Measurements from ENCODE around the gene PLA2G15. TPM values are rescaled to one million over a fixed set of nuclear protein-coding genes. Genes with fewer than 3 reads are reported as not detected.

PLA2G15 gene
- total and polyA plus RNA-seq, 2 donors, result 8.4 to 13.1 TPM

- 96% methylated on average over 4 of the region's 4 CpGs for WGBS
- Histone ChIP-seq H3K27ac (ENCODE audit: low read depth in 1 of 2, low read length in 1 of 2) (no peak overlapping the region), H3K4me3 (ENCODE audit: low read length in 2 of 2) (no peak overlapping the region), H3K27me3 (ENCODE audit: control insufficient read depth in 2 of 2, insufficient read depth in 1 of 2, low read length in 1 of 2) (no peaks in the 10 kb centered on the region), H3K4me1 (ENCODE audit: control insufficient read depth in 2 of 2, insufficient read depth in 2 of 2, low read length in 2 of 2) (peaks cover 50 to 83% of the 10 kb centered on the region in 2 donors), H3K9me3 (ENCODE audit: control insufficient read depth in 2 of 2, insufficient read depth in 1 of 2, low read length in 1 of 2) (peaks cover 0 to 6% of the 10 kb centered on the region in 2 donors), H3K36me3 (ENCODE audit: control insufficient read depth in 2 of 2, insufficient read depth in 2 of 2, low read length in 1 of 2) (peaks cover 52 to 70% of the 10 kb centered on the region in 2 donors)
- DNase-seq (ENCODE audit: low read depth in 6 of 9, low spot score in 9 of 9), result no peak
Observed at GRCh38 chr16:68253721-68254120, 8.5 kb downstream of the PLA2G15 start.

- 97% methylated on average over 18 of the region's 18 CpGs for WGBS
- H3K4me1 ChIP-seq (ENCODE audit: control insufficient read depth in 2 of 2, insufficient read depth in 2 of 2, low read length in 2 of 2), result peaks cover 66 to 97% of the 10 kb centered on the region in 2 donors
- H3K36me3 ChIP-seq (ENCODE audit: control insufficient read depth in 2 of 2, insufficient read depth in 2 of 2, low read length in 1 of 2), result peaks cover 53 to 68% of the 10 kb centered on the region in 2 donors
- H3K27me3 ChIP-seq (ENCODE audit: control insufficient read depth in 2 of 2, insufficient read depth in 1 of 2, low read length in 1 of 2), result no peaks in the 10 kb centered on the region
- H3K9me3 ChIP-seq (ENCODE audit: control insufficient read depth in 2 of 2, insufficient read depth in 1 of 2, low read length in 1 of 2), result peaks cover 1 to 9% of the 10 kb centered on the region in 2 donors
- H3K27ac ChIP-seq (ENCODE audit: low read depth in 1 of 2, low read length in 1 of 2), result peak overlapping the region in 1 of 2 donors; percentile 53
- H3K4me3 ChIP-seq (ENCODE audit: low read length in 2 of 2), result no peak overlapping the region
- DNase-seq (ENCODE audit: low read depth in 6 of 9, low spot score in 9 of 9), result no peak
Observed at GRCh38 chr16:68255712-68256111, 10.5 kb downstream of the PLA2G15 start.

- Histone ChIP-seq H3K36me3 (ENCODE audit: control insufficient read depth in 2 of 2, insufficient read depth in 2 of 2, low read length in 1 of 2) (peaks cover 50 to 63% of the 10 kb centered on the region in 2 donors), H3K9me3 (ENCODE audit: control insufficient read depth in 2 of 2, insufficient read depth in 1 of 2, low read length in 1 of 2) (peaks cover 1 to 9% of the 10 kb centered on the region in 2 donors), H3K27me3 (ENCODE audit: control insufficient read depth in 2 of 2, insufficient read depth in 1 of 2, low read length in 1 of 2) (no peaks in the 10 kb centered on the region), H3K4me3 (ENCODE audit: low read length in 2 of 2) (peak overlapping the region; percentile 9 to 18), H3K27ac (ENCODE audit: low read depth in 1 of 2, low read length in 1 of 2) (peak overlapping the region; percentile 92 to 100), H3K4me1 (ENCODE audit: control insufficient read depth in 2 of 2, insufficient read depth in 2 of 2, low read length in 2 of 2) (peaks cover 62 to 97% of the 10 kb centered on the region in 2 donors)
- WGBS, result 16% methylated on average over 6 of the region's 6 CpGs
- peak in 7 of 9 donors; percentile 73 to 95 (median 89) for DNase-seq (ENCODE audit: low read depth in 6 of 9, low spot score in 9 of 9)
Observed at GRCh38 chr16:68257251-68257905, 12.2 kb downstream of the PLA2G15 start.

- H3K9me3 ChIP-seq (ENCODE audit: control insufficient read depth in 2 of 2, insufficient read depth in 1 of 2, low read length in 1 of 2), result peaks cover 1 to 9% of the 10 kb centered on the region in 2 donors
- H3K27me3 ChIP-seq (ENCODE audit: control insufficient read depth in 2 of 2, insufficient read depth in 1 of 2, low read length in 1 of 2), result no peaks in the 10 kb centered on the region
- H3K4me3 ChIP-seq (ENCODE audit: low read length in 2 of 2), result peak overlapping the region; percentile 9 to 13
- H3K27ac ChIP-seq (ENCODE audit: low read depth in 1 of 2, low read length in 1 of 2), result peak overlapping the region; percentile 92 to 100
- DNase-seq (ENCODE audit: low read depth in 6 of 9, low spot score in 9 of 9), result peak in 1 of 9 donors; percentile 46
- peaks cover 45 to 57% of the 10 kb centered on the region in 2 donors for H3K36me3 ChIP-seq (ENCODE audit: control insufficient read depth in 2 of 2, insufficient read depth in 2 of 2, low read length in 1 of 2)
- H3K4me1 ChIP-seq (ENCODE audit: control insufficient read depth in 2 of 2, insufficient read depth in 2 of 2, low read length in 2 of 2), result peaks cover 55 to 95% of the 10 kb centered on the region in 2 donors
- 55% methylated on average over 13 of the region's 13 CpGs for WGBS
Observed at GRCh38 chr16:68257906-68258800, 13.0 kb downstream of the PLA2G15 start.

GRCh38 chr16:68259007-68259825 lies 14.0 kb downstream of the PLA2G15 start:
- H3K27me3 ChIP-seq (ENCODE audit: control insufficient read depth in 2 of 2, insufficient read depth in 1 of 2, low read length in 1 of 2), result no peaks in the 10 kb centered on the region
- peak overlapping the region; percentile 2 to 100 for H3K27ac ChIP-seq (ENCODE audit: low read depth in 1 of 2, low read length in 1 of 2)
- H3K36me3 ChIP-seq (ENCODE audit: control insufficient read depth in 2 of 2, insufficient read depth in 2 of 2, low read length in 1 of 2), result peaks cover 35 to 48% of the 10 kb centered on the region in 2 donors
- peak in 1 of 9 donors; percentile 74 for DNase-seq (ENCODE audit: low read depth in 6 of 9, low spot score in 9 of 9)
- H3K4me3 ChIP-seq (ENCODE audit: low read length in 2 of 2), result no peak overlapping the region
- peaks cover 58 to 94% of the 10 kb centered on the region in 2 donors for H3K4me1 ChIP-seq (ENCODE audit: control insufficient read depth in 2 of 2, insufficient read depth in 2 of 2, low read length in 2 of 2)
- WGBS, result 66% methylated on average over 27 of the region's 27 CpGs
- peaks cover 1 to 9% of the 10 kb centered on the region in 2 donors for H3K9me3 ChIP-seq (ENCODE audit: control insufficient read depth in 2 of 2, insufficient read depth in 1 of 2, low read length in 1 of 2)

GRCh38 chr16:68263559-68264127 lies 18.5 kb downstream of the PLA2G15 start:
- H3K4me1 ChIP-seq (ENCODE audit: control insufficient read depth in 2 of 2, insufficient read depth in 2 of 2, low read length in 2 of 2), result peaks cover 44 to 79% of the 10 kb centered on the region in 2 donors
- H3K27ac ChIP-seq (ENCODE audit: low read depth in 1 of 2, low read length in 1 of 2), result peak overlapping the region; percentile 90 to 94
- H3K9me3 ChIP-seq (ENCODE audit: control insufficient read depth in 2 of 2, insufficient read depth in 1 of 2, low read length in 1 of 2), result peaks cover 1 to 4% of the 10 kb centered on the region in 2 donors
- peaks cover 23 to 35% of the 10 kb centered on the region in 2 donors for H3K36me3 ChIP-seq (ENCODE audit: control insufficient read depth in 2 of 2, insufficient read depth in 2 of 2, low read length in 1 of 2)
- no peak for DNase-seq (ENCODE audit: low read depth in 6 of 9, low spot score in 9 of 9)
- H3K4me3 ChIP-seq (ENCODE audit: low read length in 2 of 2), result peak overlapping the region; percentile 68 to 99
- WGBS, result 43% methylated on average over 11 of the region's 11 CpGs
- no peaks in the 10 kb centered on the region for H3K27me3 ChIP-seq (ENCODE audit: control insufficient read depth in 2 of 2, insufficient read depth in 1 of 2, low read length in 1 of 2)

GRCh38 chr16:68264128-68265077 lies 19.2 kb downstream of the PLA2G15 start, which contains the start of gene SLC7A6:
TSS of gene SLC7A6 (plus strand) at chr16:68264526. CDS start at chr16:68274727, 10,201 bp downstream.
- peak within 1 kb of the TSS; percentile 90 to 94 for H3K27ac ChIP-seq (ENCODE audit: low read depth in 1 of 2, low read length in 1 of 2)
- no peaks in the 10 kb centered on the region for H3K27me3 ChIP-seq (ENCODE audit: control insufficient read depth in 2 of 2, insufficient read depth in 1 of 2, low read length in 1 of 2)
- under 1% methylated on average over 123 of the region's 123 CpGs for WGBS
- H3K9me3 ChIP-seq (ENCODE audit: control insufficient read depth in 2 of 2, insufficient read depth in 1 of 2, low read length in 1 of 2), result peaks cover 0 to 3% of the 10 kb centered on the region in 2 donors
- peaks cover 40 to 76% of the 10 kb centered on the region in 2 donors for H3K4me1 ChIP-seq (ENCODE audit: control insufficient read depth in 2 of 2, insufficient read depth in 2 of 2, low read length in 2 of 2)
- DNase-seq (ENCODE audit: low read depth in 6 of 9, low spot score in 9 of 9), result peak in 3 of 9 donors; percentile 72 to 88 (median 80)
- H3K4me3 ChIP-seq (ENCODE audit: low read length in 2 of 2), result peak within 1 kb of the TSS; percentile 68 to 99
- H3K36me3 ChIP-seq (ENCODE audit: control insufficient read depth in 2 of 2, insufficient read depth in 2 of 2, low read length in 1 of 2), result peaks cover 18 to 31% of the 10 kb centered on the region in 2 donors

All from thymus (tissue), 11 donors.